ENCODE results near the gene VEZF1.

The VEZF1 gene, protein sequence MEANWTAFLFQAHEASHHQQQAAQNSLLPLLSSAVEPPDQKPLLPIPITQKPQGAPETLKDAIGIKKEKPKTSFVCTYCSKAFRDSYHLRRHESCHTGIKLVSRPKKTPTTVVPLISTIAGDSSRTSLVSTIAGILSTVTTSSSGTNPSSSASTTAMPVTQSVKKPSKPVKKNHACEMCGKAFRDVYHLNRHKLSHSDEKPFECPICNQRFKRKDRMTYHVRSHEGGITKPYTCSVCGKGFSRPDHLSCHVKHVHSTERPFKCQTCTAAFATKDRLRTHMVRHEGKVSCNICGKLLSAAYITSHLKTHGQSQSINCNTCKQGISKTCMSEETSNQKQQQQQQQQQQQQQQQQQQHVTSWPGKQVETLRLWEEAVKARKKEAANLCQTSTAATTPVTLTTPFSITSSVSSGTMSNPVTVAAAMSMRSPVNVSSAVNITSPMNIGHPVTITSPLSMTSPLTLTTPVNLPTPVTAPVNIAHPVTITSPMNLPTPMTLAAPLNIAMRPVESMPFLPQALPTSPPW

DNA sequence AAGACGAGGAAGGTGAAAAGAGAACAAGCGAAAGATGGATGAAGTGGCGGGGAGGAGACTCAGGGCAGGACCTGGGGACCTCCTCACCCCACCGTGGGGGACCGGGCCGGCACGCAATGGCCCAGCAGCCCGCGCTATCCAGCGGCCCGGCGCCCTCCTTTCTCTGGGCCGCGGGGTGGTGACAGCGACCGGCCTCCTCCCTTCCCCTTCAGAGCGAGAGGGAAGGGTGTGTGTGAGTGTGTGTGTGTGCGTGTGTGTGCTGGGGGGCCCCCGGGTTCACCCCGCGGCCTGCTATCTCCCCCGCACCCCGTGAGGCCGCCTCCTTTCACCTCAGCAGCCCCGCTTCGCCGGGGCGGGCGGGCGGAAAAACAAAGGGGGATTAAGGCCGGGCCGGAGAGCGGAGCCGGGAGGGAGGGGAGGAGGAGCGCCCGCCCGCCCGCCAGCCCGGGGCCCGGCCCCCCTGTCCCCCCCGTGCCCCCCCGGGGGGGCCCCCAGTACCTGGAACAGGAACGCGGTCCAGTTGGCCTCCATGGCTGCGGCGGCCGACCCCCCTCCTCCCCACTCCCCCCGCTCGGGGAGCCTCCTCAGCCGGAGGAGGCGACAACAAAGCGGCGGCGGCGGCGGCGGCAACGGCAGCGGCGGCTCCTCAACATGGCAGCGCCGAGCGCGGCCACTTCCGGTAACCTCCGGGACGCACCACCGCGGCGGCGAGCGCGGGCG is at the start of gene VEZF1:
VEZF1 (minus strand) TSS at position 674 of the 720 bp plus-strand sequence; CDS start at position 531, 143 bp downstream.
- DNase-seq, result peak; percentile 61 to 88

DNA sequence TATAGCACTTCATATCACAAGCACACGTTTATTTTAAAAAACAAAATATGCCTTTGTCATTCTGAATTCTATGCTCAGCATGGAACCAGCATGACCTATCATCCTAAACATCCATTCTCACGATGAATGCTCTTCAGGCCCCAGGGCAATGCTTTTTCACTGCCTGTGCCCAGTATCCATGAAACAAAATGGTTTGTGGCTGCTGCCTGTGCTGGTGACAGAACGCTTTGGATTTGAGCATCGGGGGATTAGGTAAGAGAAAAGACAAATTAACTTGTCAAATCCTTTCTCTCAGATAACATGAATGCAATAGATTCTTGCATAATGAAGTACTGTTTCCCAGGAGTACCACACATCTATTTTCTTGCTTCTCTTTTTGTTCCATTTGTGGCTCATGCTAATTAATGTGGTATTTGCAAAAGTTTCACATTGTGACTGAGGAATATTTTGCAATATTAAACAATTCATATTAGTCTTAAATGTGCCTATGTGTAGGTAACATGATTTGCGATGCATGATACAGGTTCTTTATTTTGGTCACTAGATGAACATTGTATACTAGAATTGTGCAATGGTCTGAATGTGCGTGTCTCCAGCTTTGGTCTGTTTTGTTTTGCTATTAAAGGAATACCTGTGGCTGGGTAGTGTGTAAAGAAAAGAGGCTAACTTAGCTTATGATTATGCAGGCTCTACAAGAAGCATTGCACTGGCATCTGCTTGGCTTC is 44.8 kb upstream of the VEZF1 start:
- no peak for DNase-seq

DNA sequence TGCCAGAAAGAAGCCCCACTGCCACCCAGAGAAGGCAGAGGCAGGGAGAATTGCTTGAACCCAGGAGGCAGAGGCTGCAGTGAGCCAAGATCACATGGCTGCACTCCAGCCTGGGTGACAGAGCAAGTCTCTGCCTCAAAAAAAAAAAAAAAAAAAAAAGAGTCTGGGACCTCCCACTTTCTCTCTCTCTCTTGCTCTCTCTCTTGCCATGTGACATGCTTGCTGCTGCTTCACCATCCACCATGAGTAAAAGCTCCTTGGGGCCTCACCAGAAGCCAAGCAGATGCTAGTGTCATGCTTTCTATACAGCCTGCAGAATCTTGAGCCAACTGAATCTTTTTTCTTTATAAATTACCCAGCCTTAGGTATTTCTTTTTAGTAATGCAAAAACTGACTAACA is 40.5 kb upstream of the VEZF1 start:
- no peak for DNase-seq

DNA sequence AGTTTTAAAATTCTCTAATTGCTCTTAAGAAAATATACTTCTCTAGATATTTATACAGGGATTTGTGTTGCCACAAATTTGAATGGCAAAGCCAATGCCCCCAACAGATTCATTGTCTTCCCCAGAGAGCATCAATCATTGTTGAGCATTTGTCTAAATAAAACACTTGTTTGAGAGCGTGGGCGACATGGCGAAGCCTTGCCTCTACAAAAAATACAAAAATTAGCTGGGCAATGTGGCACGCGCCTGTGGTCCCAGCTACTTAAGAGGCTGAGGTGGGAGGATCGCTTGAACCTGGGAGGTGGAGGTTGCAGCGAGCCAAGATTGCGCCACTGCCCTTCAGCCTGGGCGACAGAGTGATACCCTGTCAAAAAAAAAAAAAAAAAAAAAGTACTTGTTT is 32.3 kb upstream of the VEZF1 start:
- no peak for DNase-seq

DNA sequence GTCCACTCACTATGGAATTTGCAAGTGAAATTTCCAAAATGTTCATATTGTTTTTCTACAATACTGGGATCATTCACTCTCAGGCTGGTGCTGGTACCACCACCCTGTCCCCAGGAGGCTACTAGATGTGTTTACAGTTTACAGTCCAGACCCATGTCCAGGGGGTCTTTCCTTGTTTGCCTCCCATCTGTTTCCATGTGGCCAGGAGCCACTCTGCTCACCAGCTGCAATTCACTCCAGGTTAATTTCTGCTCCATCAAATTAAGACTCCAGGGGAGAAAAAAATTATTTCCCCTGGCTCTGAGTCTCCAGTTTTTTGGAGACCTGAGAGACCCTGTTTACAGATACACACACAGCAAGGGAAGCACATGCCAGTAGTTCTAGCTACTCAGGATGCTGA is 31.5 kb upstream of the VEZF1 start:
- DNase-seq, result no peak

DNA sequence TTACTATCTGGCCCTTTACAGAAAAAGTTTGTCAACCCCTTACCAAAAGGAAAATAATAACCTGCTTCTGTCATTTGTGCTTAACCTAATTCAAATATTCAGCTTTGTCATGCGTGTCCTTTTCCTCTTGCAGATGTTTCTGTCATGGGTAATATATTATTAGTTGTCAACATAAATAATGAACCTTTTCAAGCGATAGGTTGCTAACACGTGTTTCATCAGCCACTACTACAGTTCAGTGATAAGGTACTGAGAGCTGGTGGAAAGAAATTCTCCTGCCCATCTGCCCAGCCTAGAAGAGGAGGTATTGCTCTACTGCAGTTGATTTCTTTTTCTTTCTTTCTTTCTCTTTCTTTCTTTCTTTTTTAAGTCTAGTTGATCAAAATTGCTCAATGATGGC is 31.0 kb upstream of the VEZF1 start:
- DNase-seq, result no peak

DNA sequence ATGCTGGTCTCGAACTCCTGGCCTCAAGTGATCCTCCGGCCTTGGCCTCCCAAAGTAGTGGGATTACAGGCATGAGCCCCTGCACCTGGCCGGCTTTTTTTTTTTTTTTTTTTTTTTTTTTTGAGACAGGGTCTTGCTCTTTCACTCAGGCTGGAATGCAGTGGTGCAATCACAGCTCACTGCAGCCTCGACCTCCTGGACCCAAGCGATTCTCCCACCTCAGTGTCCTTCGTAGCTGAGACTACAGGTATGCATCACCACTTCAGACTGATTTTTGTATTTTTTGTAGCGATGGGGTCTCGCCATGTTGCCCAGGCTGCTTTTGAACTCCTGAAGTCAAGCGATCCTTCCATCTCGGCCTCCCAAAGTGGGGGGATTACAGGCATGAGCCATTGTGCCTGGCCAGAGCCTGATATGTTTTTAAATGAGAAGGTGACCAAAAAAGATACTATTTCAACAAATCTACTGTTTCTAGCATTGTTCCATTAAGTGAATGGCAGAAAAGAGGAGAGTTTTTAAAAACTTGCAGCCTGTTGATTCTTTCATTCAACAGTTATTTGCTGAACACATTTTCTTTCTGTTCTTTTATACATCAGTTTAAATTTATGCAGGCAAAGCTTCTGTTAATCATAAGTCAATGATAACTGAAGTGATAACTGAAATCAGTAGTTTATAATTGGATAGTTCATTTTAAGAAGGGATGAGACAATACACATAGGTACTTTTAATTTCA is 22.2 kb upstream of the VEZF1 start:
- DNase-seq, result no peak

DNA sequence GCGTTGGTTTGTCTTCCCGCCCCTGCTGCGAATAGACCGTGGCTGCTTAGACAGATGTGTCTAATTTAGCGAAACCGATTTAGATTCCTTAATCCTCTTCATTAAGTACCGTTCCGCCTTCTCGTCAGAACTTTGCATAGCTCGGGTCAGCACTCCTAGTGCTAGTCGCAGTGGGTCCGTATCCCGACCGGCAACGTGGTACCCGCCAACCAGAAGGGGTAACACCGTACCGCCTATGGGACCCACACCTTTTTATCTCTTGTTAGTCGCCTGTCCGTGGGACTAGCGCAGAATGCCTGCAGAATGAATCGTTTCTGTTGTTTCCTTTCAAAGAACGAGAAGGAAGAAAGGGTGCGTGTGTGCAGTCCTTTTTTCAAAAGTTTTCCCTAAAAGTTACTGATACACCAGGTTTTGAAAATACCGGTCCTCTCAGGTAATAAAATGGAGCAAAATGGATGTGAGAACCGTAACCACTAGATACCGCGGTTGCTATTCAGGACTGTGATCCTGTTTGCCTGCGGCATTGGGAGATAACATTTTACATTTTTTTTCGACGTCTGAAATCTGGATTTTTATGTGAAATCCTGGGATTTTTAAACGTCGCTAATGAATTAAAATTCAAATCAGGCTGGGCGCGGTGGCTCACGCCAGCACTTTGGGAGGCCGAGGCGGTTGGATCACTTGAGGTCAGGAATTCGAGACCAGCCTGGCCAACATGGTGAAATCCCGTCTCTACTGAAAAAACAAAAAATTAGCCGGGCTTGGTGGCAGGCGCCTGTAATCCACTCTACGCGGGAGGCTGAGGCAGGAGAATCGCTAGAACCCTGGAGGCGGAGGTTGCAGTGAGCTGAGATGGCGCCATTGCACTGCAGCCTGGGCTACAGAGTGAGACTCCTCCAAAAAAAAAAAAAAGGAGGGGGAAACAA is 20.0 kb upstream of the VEZF1 start:
- DNase-seq, result no peak

DNA sequence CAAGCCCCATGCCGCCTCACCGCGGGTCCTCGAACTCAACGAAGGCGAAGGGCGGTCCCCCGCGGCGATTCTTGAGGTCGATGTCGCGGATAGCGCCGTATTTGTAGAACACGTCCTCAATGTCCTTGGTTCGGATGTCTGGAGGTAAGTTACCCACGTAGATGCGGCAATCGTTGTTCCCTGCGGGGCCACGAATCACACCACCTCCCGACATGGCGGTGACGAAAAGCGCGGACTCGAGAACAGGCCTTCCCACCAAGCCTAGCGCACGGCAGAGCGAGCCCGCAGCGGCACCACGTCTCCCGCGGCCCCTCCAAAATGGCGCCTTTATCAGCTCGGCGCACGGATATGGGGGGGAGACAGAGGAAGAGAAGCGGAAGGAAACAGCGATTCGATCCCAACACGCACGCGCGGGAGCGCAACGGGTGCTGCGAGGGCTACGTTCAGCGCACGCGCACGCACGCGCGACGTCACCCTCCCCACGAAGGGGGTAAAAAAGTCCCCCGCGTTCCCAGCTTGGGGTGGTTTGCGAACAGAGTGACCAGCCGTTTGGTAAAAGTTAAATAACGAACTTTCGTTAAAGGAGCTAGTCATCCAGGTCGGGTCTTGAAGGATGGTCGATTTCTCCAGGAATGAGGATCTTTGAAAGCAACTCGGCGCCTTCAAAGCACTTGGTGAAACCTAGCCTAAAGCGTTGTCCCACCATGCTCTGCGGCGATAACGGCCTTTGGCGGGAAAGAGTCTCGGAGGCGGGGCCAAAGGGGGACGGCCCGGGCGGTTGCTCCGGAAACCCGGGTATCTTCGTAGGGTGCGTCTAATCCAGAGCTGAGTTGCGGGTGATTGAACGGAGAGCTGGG is 19.1 kb upstream of the VEZF1 start, which contains the start of gene SRSF1:
SRSF1 (minus strand) TSS at position 323 of the 857 bp plus-strand sequence; CDS start at position 214, 109 bp downstream.
- DNase-seq, result peak; percentile 91 to 99

DNA sequence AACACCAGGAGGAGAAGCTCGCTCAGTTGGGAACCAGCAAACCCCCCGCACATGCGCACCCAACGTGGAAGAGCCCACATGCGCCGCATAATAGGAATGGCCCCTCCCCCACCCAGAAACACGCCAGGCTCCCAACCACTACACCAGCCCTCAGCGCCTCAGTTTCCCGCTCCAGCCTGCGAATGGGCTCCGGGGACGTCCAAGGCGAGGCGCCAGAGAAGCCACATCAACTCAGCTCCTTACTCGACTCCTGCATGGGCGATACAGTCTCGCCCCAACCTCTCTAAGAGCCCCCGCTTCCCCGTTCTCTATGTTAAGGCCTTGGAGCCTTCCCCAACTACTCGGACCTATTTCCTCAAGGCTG is 18.5 kb upstream of the VEZF1 start:
- peak in 1 of 2 donors; percentile 40 for DNase-seq

DNA sequence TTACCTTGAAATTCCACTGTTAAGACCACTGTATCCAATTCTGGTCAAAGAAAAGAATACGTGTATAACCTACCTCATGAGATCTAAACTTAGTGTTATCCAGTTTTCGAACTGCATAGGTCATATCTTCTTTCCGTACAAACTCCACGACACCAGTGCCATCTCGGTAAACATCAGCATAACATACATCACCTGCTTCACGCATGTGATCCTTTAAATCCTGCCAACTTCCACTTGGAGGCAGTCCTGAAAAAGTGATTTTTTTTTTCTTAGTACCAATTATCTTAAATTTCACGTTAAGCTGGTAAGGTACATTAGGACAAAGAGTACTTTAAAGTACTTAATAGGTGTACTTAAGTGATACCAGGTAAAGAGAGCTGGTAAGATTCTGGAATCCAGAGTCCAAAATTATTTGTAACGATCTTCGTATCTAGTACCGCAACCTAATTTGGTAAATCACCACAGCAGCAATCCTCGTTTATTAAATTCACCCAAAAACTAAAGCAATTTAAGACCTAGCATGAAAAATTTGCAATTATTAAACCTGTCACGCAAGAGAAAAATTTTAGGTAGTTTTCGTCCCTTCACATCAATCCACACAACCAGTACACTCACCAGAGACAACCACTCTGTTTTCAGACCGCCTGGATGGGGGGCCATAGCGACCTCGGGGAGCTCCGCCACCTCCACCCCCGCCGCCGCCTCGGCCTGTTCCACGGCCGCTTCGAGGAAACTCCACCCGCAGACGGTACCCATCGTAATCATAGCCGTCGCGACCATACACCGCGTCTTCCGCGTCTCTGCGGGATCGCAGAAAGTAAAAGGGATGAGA is 17.9 kb upstream of the VEZF1 start:
- DNase-seq, result no peak

DNA sequence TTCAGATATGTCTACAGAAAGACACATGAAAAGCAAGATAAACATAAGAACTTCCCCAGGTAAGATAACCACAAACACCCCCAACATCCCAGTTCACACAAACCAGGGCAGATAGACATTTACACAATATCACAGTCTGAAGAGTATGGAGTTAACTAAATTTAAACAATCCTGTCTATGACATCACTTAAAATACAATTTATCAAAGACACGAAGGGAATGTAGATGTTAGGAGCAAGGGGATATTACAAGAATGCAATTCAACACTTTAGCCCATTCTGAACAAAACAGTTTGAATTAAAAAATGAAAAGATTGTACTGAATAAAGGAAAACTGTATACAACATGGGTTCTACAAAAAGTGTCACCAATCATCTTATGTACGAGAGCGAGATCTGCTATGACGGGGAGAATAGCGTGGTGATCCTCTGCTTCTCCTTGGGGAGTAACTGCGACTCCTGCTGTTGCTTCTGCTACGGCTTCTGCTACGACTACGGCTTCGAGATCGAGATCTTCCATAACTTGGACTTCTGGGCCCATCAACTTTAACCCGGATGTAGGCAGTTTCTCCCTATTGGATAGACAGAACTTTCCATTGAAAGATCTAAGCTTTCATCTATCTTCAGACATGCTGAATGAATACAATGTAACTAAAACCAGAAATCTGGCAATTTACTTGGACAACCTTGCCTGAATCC is 17.1 kb upstream of the VEZF1 start:
- no peak for DNase-seq

DNA sequence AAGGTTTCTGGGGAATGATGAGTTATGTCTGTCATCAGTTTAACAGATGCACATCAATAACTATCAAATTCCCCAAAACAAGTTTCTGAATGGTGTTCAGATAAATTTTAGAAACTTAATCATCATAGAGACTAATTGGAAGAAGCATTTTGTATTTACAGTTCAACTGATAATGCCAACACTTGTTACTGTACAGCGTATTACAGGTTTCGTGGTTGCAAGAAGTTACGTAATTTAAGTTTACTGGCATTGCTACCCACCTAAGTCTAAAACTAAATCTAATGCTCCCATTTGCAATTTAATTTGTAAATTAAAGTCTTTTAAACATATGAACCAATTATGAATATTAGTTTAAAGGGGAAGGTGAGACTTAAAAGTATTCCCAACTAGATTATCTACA is 16.0 kb upstream of the VEZF1 start:
- no peak for DNase-seq

DNA sequence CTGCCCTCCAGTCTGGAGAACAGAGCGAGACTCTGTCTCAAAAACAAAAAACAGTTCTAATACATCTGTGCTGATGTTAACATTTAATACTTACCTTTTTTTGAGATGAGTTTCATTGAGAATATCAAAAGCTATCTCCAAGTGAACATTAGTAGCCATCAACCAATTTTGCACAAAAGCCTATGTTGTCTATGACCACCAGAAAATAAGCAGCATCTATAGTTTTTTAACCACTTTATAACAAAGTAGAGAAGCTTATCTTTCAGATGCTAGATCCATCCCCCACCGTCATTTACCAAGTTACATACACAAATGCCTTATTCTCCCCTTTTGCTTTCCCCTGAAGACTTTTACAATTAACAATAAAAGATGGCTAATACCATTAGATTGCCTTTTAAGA is 14.9 kb upstream of the VEZF1 start:
- DNase-seq, result no peak

DNA sequence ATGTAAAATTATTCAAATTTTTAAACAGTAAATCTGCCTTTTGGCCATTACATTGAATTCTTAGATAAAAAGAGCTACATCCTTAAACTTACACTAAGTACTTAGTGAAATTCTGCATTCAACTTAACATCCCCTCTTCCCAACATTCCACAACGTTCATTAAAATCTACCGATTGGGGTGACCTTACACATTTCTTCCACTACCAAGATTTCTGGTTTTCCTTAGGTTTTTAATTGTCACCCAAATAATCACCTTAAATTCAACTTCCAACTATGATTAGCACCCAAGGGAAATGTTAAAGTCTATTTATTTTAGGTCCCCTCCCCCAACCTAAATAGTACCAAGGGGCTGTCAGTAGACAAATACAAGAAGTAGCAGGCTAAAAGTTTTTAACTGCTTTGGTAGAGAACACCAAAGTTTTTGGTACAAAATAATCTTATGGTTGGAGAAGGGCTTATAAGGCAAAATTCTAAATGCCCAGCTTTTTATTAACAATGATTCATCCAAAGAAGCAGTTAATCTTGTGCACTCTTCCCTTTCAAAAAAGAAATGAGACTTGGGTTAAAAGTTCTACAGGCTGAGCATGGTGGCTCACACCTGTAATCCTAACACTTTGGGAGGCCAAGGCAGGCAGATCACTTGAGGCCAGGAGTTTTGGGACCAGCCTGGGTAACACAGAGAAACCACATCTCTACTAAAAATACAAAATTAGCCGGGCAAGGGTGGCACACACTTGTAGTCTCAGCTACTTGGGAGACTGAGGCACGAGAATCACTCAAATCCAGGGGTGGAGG is 14.3 kb upstream of the VEZF1 start:
- DNase-seq, result no peak

DNA sequence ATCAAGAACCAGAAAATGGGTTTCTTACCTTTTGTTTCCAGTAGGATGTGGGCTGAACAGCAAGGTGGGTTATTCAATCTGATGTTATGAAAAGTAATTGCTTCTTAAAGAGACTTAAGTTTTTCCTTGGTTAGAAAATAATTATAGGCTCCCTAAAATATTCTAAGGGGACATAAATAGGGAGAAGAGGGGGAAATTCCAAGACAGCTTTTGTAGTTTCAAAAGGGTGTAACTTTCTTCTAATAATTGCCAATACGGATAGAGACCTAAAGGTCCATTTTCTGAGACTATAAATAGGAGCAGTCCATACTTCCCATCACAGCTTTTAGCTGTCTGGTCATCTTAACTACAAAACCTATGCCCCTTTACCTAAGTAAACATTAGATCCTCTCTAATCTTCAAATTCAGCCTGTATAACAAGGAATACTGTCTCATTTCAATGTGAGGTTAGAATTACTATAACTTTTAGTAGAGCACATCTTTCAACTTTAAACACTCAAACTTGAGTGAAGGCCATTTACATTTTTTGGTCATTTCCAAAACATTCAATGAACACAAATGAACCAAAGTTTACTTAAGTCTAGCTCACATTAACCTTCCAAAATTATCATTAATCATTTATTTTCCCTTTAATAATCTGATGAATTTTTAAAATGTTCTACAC is 13.5 kb upstream of the VEZF1 start:
- no peak for DNase-seq

DNA sequence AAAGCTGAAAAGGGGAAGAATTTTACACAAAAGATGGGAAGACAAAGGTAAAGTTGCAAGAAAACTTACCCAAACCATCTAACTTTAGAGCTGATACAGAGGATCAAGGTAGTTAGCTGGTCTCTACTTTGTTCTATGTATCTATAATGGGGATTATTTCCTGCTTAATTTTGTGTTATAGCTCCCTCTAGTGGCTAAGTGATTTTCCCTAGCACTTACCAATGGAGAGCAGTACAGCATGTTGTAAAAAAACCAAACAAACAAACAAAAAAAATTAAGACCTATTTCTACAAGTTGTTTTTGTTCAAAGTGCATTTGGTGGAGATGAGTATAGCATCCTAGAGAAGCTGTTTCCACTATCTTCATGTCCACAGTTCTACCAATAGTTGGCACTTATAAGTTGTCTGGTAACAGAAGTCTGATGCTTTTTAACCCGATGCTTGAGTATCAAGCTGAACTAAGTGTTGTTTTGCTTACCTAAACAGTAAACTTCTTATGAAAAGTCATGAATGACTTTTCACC is 11.5 kb upstream of the VEZF1 start:
- DNase-seq, result peak in 1 of 2 donors; percentile 74
